Endothelial cell (in vitro differentiated cells): ENCODE data around the gene GLUL. TPM values are rescaled to one million over a fixed set of nuclear protein-coding genes. Genes with fewer than 3 reads are reported as not detected.

ENCODE experiments used
- DNase-seq: peaks from one replicate; pipeline ENCODE4 v3.0.0; 2021; ENCODE audit warnings: low spot score
- H3K27ac Mint-ChIP-seq: one replicate; pipeline ENCODE4 v1.8.0; 2021; ENCODE audit warnings: mixed read lengths, inconsistent platforms; ENCODE audit not compliant: unreplicated experiment
- H3K27me3 Mint-ChIP-seq: one replicate; pipeline ENCODE4 v1.8.0; 2021; ENCODE audit warnings: mild to moderate bottlenecking, moderate library complexity, mixed read lengths, inconsistent platforms; ENCODE audit not compliant: unreplicated experiment
- H3K36me3 Mint-ChIP-seq: one replicate; pipeline ENCODE4 v1.8.0; 2021; ENCODE audit warnings: mild to moderate bottlenecking, low read depth, mixed read lengths, inconsistent platforms; ENCODE audit not compliant: unreplicated experiment
- H3K4me1 Mint-ChIP-seq: one replicate; pipeline ENCODE4 v1.8.0; 2021; ENCODE audit warnings: mild to moderate bottlenecking, mixed read lengths, inconsistent platforms; ENCODE audit not compliant: unreplicated experiment
- H3K4me3 Mint-ChIP-seq: one replicate; pipeline ENCODE4 v1.8.0; 2021; ENCODE audit warnings: mild to moderate bottlenecking, mixed read lengths, inconsistent platforms; ENCODE audit not compliant: unreplicated experiment
- H3K9me3 Mint-ChIP-seq: one replicate; pipeline ENCODE4 v1.8.0; 2021; ENCODE audit warnings: mixed read lengths, inconsistent platforms; ENCODE audit not compliant: unreplicated experiment
- total RNA-seq: library from RNA; stranded (reverse); fragmentation: NEBNext Ultra II Directional; extraction: Animal tissue kit (Norgen Biotek cat#: 25700); gene quantifications from one replicate; pipeline ENCODE4 v1.2.1, GENCODE V29; 2021; ENCODE audit not compliant: unreplicated experiment
- TF ChIP-seq, protein P1 (sequence below): fragments of 200-600 bp; sonication (generic); IDR thresholded peaks from one replicate; pipeline ENCODE4 v1.5.0; 2021; ENCODE audit warnings: antibody characterized with exemption; ENCODE audit not compliant: unreplicated experiment

GLUL gene
- total RNA-seq, 1 donor from 2014 or later = 472 TPM

DNA sequence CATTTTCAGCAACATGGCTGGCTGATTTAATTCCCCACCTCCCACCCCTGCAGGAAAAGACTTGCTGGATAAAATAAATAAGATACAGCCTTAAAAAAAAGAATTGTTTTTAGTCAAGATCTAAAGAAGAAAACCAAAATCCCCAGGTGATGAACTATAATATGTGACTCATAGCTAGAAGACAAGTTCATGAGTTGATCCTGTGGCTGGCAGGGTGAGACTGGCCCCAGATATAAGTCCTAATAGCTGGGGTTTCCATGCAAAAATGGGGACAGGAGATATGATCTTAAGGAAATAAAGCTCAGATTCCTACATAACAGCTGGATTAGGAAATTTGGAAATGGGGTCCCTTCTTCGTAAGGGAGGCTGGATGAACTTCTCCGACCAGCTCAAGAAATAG, 36.5 kb upstream of the GLUL start:
- Mint-ChIP-seq H3K4me1 (no peaks in the 10 kb centered on the region), H3K27ac (no peak overlapping the region), H3K9me3 (no peaks in the 10 kb centered on the region), H3K36me3 (no peaks in the 10 kb centered on the region), H3K4me3 (no peak overlapping the region), H3K27me3 (peaks cover 2% of the 10 kb centered on the region)
- TF ChIP-seq, protein P1, sequence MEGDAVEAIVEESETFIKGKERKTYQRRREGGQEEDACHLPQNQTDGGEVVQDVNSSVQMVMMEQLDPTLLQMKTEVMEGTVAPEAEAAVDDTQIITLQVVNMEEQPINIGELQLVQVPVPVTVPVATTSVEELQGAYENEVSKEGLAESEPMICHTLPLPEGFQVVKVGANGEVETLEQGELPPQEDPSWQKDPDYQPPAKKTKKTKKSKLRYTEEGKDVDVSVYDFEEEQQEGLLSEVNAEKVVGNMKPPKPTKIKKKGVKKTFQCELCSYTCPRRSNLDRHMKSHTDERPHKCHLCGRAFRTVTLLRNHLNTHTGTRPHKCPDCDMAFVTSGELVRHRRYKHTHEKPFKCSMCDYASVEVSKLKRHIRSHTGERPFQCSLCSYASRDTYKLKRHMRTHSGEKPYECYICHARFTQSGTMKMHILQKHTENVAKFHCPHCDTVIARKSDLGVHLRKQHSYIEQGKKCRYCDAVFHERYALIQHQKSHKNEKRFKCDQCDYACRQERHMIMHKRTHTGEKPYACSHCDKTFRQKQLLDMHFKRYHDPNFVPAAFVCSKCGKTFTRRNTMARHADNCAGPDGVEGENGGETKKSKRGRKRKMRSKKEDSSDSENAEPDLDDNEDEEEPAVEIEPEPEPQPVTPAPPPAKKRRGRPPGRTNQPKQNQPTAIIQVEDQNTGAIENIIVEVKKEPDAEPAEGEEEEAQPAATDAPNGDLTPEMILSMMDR = no peak
- no peak for DNase-seq

DNA sequence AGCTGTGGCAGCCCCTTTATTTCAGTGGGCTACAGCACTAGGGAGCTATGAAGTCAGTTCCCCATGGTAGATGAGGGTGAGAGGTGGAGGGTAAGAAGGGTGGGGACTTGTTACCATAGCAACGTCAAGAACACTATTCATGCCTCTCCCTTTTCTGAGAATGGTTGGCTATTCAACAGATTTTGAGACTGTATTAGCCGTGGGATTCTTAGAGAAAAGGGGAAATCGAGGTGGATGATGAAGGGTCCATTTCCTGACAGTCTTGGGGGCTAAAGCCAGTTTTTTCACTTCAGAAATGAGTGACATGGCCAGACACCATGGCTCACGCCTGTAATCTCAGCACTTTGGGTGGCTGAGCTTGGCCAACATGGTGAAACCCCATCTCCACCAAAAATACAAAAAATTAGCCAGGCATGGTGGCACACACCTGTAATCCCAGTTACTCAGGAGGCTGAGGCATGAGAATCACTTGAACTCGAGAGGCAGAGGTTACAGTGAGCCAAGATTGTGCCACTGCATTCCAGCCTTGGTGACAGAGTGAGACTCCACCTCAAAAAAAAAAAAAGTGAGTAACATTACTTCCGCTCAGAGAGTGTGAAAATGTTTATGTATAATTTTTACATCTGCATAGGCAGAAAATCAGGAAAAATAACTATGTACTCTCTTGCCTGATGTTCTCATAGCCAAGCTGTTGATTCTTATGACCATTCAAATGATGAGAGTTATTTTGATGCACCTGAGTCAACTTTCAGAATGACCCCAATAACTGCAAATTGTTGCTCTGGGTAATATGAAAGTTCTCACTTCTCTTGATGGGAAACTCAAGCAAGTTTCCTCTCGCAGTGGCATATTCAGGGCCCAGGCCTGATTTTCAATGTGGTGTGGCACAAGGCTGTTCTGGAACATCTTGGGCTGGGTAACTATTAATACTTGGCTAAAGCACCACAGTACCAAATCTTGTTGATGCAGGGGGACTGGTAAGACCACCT, 35.1 kb upstream of the GLUL start:
- DNase-seq = no peak
- Mint-ChIP-seq H3K4me1 (no peaks in the 10 kb centered on the region), H3K27ac (no peak overlapping the region), H3K9me3 (no peaks in the 10 kb centered on the region), H3K27me3 (no peaks in the 10 kb centered on the region), H3K36me3 (no peaks in the 10 kb centered on the region), H3K4me3 (no peak overlapping the region)
- TF ChIP-seq, protein P1 = no peak

DNA sequence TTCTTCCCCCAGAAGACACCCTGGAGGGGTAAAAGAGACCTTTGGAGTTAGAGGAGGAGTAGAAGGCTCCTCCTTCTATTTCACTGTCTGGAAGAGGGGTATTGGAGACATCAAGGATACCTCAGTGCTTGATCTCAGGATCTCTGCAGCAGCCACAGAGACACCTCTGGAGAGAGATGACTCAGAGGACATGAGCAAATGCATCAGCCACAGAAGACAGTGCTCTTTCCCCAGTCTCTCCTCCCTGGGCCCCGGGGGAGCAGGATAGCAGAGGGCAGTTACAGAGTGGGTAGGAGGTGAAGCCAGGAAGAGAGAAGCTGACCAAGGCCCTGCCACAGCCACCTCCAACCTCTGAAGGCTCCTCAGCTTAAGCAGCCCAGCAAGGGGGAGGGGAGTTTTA, 24.2 kb upstream of the GLUL start:
- no peak for DNase-seq
- peaks cover 2% of the 10 kb centered on the region for H3K27me3 Mint-ChIP-seq
- H3K27ac Mint-ChIP-seq = no peak overlapping the region
- H3K36me3 Mint-ChIP-seq = no peaks in the 10 kb centered on the region
- TF ChIP-seq, protein P1 = no peak
- no peaks in the 10 kb centered on the region for H3K4me1 Mint-ChIP-seq
- no peaks in the 10 kb centered on the region for H3K9me3 Mint-ChIP-seq
- no peak overlapping the region for H3K4me3 Mint-ChIP-seq

DNA sequence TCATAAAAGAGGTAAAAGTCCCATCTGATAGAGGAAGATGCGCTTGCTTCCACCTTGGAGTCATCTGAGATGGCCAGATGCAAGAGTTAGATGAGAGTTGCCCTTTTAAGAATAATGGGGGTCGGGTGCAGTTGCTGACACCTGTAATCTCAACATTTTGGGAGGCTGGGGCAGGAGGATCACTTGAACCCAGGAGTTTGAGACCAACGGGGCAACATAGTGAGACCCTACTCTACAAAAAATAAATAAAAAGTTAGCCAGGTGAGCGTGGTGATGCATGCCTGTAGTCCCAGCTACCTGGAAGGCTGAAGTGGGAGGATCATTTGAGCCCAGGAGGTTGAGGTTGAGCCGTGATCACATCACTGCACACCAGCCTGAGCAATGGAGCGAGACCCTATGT, 22.4 kb upstream of the GLUL start:
- Mint-ChIP-seq H3K9me3 (no peaks in the 10 kb centered on the region), H3K4me1 (no peaks in the 10 kb centered on the region), H3K27me3 (peaks cover 2% of the 10 kb centered on the region), H3K4me3 (no peak overlapping the region), H3K27ac (no peak overlapping the region), H3K36me3 (no peaks in the 10 kb centered on the region)
- TF ChIP-seq, protein P1 = no peak
- DNase-seq = no peak

DNA sequence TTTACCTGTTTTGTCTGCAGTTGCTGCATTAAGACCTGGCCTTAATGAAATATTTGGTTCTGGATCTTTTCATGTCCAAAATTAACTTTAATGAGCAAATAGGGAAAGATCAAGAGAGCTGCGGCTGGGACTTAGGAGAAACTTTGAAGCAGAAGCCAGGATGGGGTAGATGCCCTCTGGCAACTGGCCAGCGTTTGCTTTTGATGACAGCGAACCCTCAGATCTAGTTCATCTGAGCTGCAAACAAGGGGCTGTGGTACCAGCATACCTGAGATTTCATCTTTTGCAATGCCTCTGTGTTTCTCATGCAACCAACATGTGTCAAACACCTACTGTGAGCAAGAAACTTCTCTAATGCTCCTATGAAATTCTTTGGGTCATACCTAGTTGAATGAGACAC, 21.9 kb upstream of the GLUL start:
- DNase-seq = no peak
- Mint-ChIP-seq H3K27me3 (peaks cover 2% of the 10 kb centered on the region), H3K9me3 (no peaks in the 10 kb centered on the region), H3K36me3 (no peaks in the 10 kb centered on the region), H3K4me3 (no peak overlapping the region), H3K4me1 (no peaks in the 10 kb centered on the region), H3K27ac (no peak overlapping the region)
- TF ChIP-seq, protein P1 = no peak
